Activated CD4-positive, alpha-beta T cell treated with anti-CD3 and anti-CD28 coated beads for 36 hours (primary cell): Measurements from ENCODE around the gene HOXA7. TPM values are rescaled to one million over a fixed set of nuclear protein-coding genes. Genes with fewer than 3 reads are reported as not detected.
A peak's percentile ranks its signal among the peaks of the same experiment; 100 is the strongest.

Experiments used
- ATAC-seq: fragments of 200-7000 bp; cut with Tn5 transposase; one replicate; pipeline ENCODE4 v1.10.0; 2021; ENCODE audit warnings: mild to moderate bottlenecking, moderate library complexity
- CTCF ChIA-PET: fragments of 350-600 bp; sonication (Branson Sonifier 250); formaldehyde crosslinking; loops from one replicate; lab custom pipeline; 2021; ENCODE audit warnings: antibody characterized with exemption; lab: Charles Lee
- POLR2A ChIA-PET: fragments of 350-600 bp; sonication (Branson Sonifier 250); formaldehyde crosslinking; loops from one replicate; lab custom pipeline; 2021; ENCODE audit warnings: antibody characterized with exemption, inconsistent platforms; lab: Charles Lee
- DNase-seq: peaks from one replicate; pipeline ENCODE4 v3.0.0-alpha.2; 2020
- H3K27ac Mint-ChIP-seq: one replicate; pipeline ENCODE4 v1.8.0; 2021; ENCODE audit warnings: mixed read lengths
- H3K27me3 Mint-ChIP-seq: one replicate; pipeline ENCODE4 v1.8.0; 2021; ENCODE audit warnings: mixed read lengths
- H3K36me3 Mint-ChIP-seq: one replicate; pipeline ENCODE4 v1.8.0; 2021; ENCODE audit warnings: low read depth, mixed read lengths
- H3K4me1 Mint-ChIP-seq: one replicate; pipeline ENCODE4 v1.8.0; 2021; ENCODE audit warnings: mixed read lengths
- H3K4me3 Mint-ChIP-seq: one replicate; pipeline ENCODE4 v1.8.0; 2021; ENCODE audit warnings: mild to moderate bottlenecking, moderate library complexity, mixed read lengths
- H3K9me3 Mint-ChIP-seq: one replicate; pipeline ENCODE4 v1.8.0; 2021; ENCODE audit warnings: low read depth, mixed read lengths
- intact Hi-C, 2 experiments: fragments of 100-400 bp; cut with DNase I in 1 of 2; cut with micrococcal nuclease in 1 of 2; formaldehyde crosslinking; loops; one replicate each; pipeline versions ENCODE4 v1.14.2 to v1.15.1; 2022 to 2024; cut with DNase I, micrococcal nuclease
- total RNA-seq, 2 experiments: library from RNA; stranded (reverse); gene quantifications; one replicate each; pipeline ENCODE4 v1.2.3, GENCODE V29; 2021

Gene HOXA7
- total RNA-seq, 2 experiments from 2014 or later = not detected

- Mint-ChIP-seq H3K4me1 (peaks cover 36% of the 10 kb centered on the region), H3K4me3 (peak overlapping the region; percentile 35), H3K27ac (no peak overlapping the region), H3K27me3 (peaks cover 83% of the 10 kb centered on the region), H3K9me3 (no peaks in the 10 kb centered on the region), H3K36me3 (no peaks in the 10 kb centered on the region)
- intact Hi-C loops = loop anchor here (2.0 to 5.0 kb wide), 3 partner anchors 16 to 54 kb away; partner anchors contain the start of gene HOXA11 (in 2 of the 2)
- ATAC-seq (peak; percentile 83), DNase-seq (peak; percentile 82)
- ChIA-PET CTCF (interaction anchor here (0.5 to 3.6 kb wide), 15 partner anchors 8 to 781 kb away, joined by 3 to 16 read pairs (median 5); partner anchors contain the start of gene EVX1), POLR2A (no interaction called here)
Observed at GRCh38 chr7:27150568-27151340, 5.7 kb downstream of the HOXA7 start.

GRCh38 chr7:27149842-27150567 lies 6.5 kb downstream of the HOXA7 start:
- Mint-ChIP-seq H3K4me3 (peak overlapping the region; percentile 12), H3K27me3 (peaks cover 77% of the 10 kb centered on the region), H3K4me1 (peaks cover 29% of the 10 kb centered on the region), H3K27ac (no peak overlapping the region), H3K9me3 (no peaks in the 10 kb centered on the region), H3K36me3 (no peaks in the 10 kb centered on the region)
- ChIA-PET POLR2A (interaction anchor here (0.6 kb wide), 1 partner anchor 13 kb away, joined by 8 read pairs; no protein-coding TSS in a partner anchor), CTCF (interaction anchor here (0.7 to 3.6 kb wide), 16 partner anchors 9 to 780 kb away, joined by 3 to 16 read pairs (median 4); partner anchors contain the start of gene EVX1)
- DNase-seq (no peak), ATAC-seq (peak; percentile 9)
- intact Hi-C loops = loop anchor here (2.0 to 5.0 kb wide), 4 partner anchors 15 to 53 kb away; partner anchors contain the start of gene HOXA11 (in 2 of the 2)

- CTCF ChIA-PET = interaction anchor here (0.7 to 3.6 kb wide), 17 partner anchors 9 to 779 kb away, joined by 3 to 16 read pairs (median 4); partner anchors contain the start of gene EVX1
- no peaks in the 10 kb centered on the region for H3K36me3 Mint-ChIP-seq
- DNase-seq = no peak
- no peaks in the 10 kb centered on the region for H3K9me3 Mint-ChIP-seq
- POLR2A ChIA-PET = interaction anchor here (0.6 kb wide), 1 partner anchor 14 kb away, joined by 8 read pairs; no protein-coding TSS in a partner anchor
- peaks cover 20% of the 10 kb centered on the region for H3K4me1 Mint-ChIP-seq
- no peak overlapping the region for H3K27ac Mint-ChIP-seq
- ATAC-seq = no peak
- H3K4me3 Mint-ChIP-seq = no peak overlapping the region
- peaks cover 70% of the 10 kb centered on the region for H3K27me3 Mint-ChIP-seq
- intact Hi-C loops = loop anchor here in 1 of 2 experiments (2.0 kb wide), 1 partner anchor 18 kb away; no protein-coding TSS in a partner anchor
Observed at GRCh38 chr7:27148756-27149641, 7.5 kb downstream of the HOXA7 start.

DNA sequence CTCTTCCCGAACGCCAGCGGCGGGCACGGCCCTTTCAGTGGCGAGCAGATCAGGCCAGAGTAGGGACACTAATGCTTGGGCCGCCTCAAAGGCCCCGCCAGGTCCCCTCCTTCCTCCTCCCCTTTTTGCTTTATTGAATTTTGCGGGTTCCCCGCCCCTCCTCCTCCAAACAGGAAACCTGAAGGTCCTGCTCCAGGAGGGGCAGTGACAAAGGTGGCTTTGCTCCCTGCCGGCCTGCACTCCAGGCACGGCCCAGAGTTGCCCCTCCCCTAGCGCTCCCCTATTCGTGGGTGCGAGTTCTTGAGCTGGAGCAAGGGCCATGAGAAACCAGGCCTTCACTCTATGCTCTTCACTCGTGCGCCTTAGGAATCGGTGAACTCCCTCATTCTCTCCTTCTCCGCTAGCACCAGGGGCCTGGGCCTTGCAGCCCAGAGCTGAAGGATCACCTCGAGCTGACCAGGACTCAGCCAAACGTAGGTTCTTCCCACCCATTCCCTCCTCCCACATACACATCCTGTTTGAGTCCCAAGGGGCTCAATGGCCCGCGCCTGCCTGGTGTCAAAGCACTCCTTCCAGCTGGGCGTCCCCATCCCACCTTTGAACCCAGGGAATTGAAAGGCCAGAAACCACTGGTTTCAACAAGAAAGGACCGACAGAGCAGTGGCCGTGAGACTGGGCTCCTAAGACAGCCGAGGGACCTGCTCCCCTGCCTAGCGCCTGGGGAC lies 8.3 kb downstream of the HOXA7 start:
- intact Hi-C loops = loop anchor here in 1 of 2 experiments (2.0 kb wide), 1 partner anchor 19 kb away; no protein-coding TSS in a partner anchor
- CTCF ChIA-PET = interaction anchor here (0.8 to 3.6 kb wide), 7 partner anchors 13 to 99 kb away, joined by 3 to 16 read pairs (median 7); no protein-coding TSS in a partner anchor
- ATAC-seq (no peak), DNase-seq (peak; percentile 7)
- peaks cover 62% of the 10 kb centered on the region for H3K27me3 Mint-ChIP-seq
- H3K27ac Mint-ChIP-seq = no peak overlapping the region
- H3K4me3 Mint-ChIP-seq = no peak overlapping the region
- POLR2A ChIA-PET = no interaction called here
- H3K4me1 Mint-ChIP-seq = peaks cover 20% of the 10 kb centered on the region
- H3K9me3 Mint-ChIP-seq = no peaks in the 10 kb centered on the region
- H3K36me3 Mint-ChIP-seq = no peaks in the 10 kb centered on the region

DNA sequence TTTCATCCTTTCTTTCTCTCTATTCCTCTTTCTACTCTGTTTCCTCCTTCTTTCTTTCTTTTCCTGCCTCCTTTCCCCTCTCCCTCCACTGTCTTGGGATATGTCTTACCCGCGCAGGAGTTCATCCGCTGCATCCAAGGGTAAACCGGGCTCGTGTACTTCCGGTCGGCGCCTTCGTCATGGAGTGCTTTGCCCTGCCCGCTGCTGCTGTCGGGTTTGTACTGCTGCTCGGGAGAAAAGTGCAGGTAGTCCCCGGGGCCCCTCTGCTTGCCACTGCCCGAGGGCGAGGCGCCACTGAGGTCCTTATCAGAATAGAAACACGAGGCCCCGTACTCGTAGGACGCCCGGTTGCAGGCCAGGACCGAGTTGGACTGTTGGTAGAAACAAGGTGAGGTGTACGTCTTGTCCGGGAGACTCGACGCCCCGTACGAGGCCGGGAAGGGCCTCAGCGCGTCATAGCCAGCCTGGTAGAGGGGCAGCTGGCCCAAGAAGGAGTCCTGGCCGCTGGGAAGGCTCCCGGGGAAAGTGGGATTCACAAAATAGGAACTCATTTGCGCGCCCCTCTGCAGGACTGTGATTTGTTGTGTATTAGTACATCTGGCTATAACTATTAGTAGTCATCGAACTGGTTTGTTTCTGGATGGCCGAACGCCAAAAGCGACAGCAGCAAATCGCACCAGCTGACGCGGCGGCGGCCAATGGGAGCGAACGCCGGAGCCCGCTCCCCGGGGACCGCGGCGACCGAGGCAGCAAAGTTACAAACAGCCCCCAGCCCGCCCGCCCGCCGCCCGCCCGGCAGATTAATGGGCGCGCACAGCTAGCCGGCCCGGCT lies 9.1 kb downstream of the HOXA7 start, which contains the start of gene HOXA6:
TSS of gene HOXA6 (minus strand) at position 576 of the 832 bp plus-strand sequence. CDS start at position 551, 25 bp downstream.
- Mint-ChIP-seq H3K4me3 (no peak within 1 kb of the TSS), H3K36me3 (no peaks in the 10 kb centered on the region), H3K27ac (no peak within 1 kb of the TSS)

DNA sequence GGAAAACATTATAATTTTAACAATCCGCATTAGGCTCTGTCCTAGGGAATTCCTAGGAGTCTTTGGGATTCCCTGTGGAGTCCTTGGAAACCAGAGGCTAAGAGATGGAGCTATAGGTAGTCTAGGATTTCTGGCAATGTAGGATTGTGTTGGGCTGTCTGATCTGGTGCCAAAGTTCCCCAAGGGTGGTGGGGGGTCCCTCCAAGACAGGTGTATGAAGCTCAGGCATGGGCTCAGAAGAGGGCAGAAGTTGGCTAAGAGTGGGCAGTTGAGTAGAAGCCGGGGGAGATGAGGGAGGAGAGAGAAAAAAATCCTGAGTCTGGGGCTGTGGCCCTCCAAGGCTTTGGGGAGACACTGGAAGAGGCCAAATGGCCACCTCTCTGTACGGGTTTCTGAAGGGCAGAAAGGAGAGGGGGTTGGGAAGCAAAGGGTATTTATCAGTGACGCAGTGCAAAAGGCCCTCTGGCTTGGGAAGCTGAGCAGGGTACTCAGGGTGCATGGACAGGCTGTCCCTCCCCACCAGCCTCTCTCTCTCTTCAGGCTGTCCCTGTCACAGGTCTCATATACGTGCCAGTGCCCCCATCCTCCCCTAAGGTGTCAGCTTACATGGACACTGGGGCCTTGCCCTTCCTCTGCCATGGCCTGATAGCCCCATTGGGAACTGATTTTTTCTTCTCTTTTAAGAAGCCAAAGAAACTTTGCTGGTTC lies 9.8 kb downstream of the HOXA7 start:
- Mint-ChIP-seq H3K36me3 (no peaks in the 10 kb centered on the region), H3K9me3 (no peaks in the 10 kb centered on the region), H3K27ac (no peak overlapping the region), H3K27me3 (peaks cover 56% of the 10 kb centered on the region), H3K4me1 (peaks cover 15% of the 10 kb centered on the region), H3K4me3 (no peak overlapping the region)
- no peak for DNase-seq
- intact Hi-C loops = no loop called here
- ATAC-seq = no peak
- POLR2A ChIA-PET = no interaction called here
- CTCF ChIA-PET = interaction anchor here (1.9 kb wide), 1 partner anchor 33 kb away, joined by 6 read pairs; no protein-coding TSS in a partner anchor

More for the DNA sequence above, 9.1 kb downstream of the HOXA7 start, which contains the start of gene HOXA6:
- DNase-seq (peak; percentile 29), ATAC-seq (no peak)
- Mint-ChIP-seq H3K27me3 (peaks cover 61% of the 10 kb centered on the region), H3K9me3 (no peaks in the 10 kb centered on the region), H3K4me1 (peaks cover 20% of the 10 kb centered on the region)
- ChIA-PET CTCF (interaction anchor here (1.1 to 2.0 kb wide), 3 partner anchors 14 to 48 kb away, joined by 3 to 8 read pairs (median 7); no protein-coding TSS in a partner anchor), POLR2A (no interaction called here)
- intact Hi-C loops = loop anchor here in 1 of 2 experiments (2.0 kb wide), 1 partner anchor 19 kb away; no protein-coding TSS in a partner anchor

DNA sequence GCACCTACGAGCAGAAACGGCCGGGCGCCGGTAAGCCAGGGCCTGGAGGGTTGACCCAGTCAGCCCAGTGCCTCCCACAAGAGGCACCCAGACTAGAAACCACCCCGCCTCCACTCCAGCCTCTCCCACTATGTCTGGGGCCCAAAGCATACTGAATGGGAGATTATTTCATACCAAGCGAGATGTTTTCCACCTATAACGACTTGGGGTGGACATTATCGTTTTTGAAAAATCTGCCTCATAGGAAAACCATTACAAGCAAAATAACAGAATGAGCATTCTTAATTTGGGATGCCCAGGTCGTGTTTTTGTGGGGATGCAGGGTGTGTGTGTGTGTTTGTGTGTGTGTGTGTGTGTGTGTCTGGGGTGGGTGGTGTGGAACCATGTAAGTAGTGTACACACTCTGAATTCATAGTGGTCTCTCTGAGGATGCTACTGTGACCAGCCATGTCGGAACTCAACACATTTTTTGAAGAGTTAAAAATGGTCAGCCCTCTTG lies 10.5 kb downstream of the HOXA7 start:
- ChIA-PET CTCF (interaction anchor here (1.9 kb wide), 1 partner anchor 34 kb away, joined by 6 read pairs; no protein-coding TSS in a partner anchor), POLR2A (no interaction called here)
- peaks cover 8% of the 10 kb centered on the region for H3K4me1 Mint-ChIP-seq
- H3K36me3 Mint-ChIP-seq = no peaks in the 10 kb centered on the region
- intact Hi-C loops = no loop called here
- peaks cover 54% of the 10 kb centered on the region for H3K27me3 Mint-ChIP-seq
- DNase-seq (no peak), ATAC-seq (no peak)
- H3K27ac Mint-ChIP-seq = no peak overlapping the region
- no peaks in the 10 kb centered on the region for H3K9me3 Mint-ChIP-seq
- H3K4me3 Mint-ChIP-seq = no peak overlapping the region

DNA sequence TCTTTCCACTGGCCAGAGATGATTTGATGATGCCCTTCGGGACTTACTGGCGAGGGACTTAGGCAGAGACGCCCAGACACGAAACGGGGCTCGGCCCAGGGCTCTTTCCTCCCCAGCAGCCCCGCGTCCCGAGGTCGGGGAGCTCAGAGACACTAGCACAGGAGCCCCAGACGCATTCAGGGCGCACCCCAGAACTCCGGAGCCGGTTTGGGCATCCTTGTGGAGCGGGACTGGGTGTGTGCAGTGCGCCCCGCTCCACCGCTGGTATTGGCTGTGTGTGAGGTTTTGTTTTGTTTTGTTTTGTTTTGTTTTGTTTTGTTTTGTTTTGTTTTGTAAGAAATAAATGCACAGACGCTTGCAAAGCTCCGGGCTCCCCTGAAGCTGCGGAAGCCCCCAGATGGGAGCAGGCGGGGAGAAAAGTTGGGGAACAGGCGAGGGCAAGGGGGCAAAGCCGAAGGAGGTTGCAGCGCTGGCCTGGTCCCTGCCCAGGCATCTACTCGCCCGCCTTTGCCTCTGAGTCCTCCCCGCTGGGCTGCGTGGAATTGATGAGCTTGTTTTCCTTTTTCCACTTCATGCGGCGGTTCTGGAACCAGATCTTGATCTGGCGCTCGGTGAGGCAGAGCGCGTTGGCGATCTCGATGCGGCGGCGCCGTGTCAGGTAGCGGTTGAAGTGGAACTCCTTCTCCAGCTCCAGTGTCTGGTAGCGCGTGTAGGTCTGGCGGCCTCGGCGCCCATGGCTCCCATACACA lies 11.1 kb downstream of the HOXA7 start:
- Mint-ChIP-seq H3K4me1 (peaks cover 6% of the 10 kb centered on the region), H3K36me3 (no peaks in the 10 kb centered on the region), H3K4me3 (no peak overlapping the region), H3K27me3 (peaks cover 51% of the 10 kb centered on the region), H3K9me3 (no peaks in the 10 kb centered on the region), H3K27ac (no peak overlapping the region)
- ChIA-PET CTCF (interaction anchor here (0.6 to 1.9 kb wide), 3 partner anchors 34 to 463 kb away, joined by 3 to 6 read pairs (median 3); no protein-coding TSS in a partner anchor), POLR2A (no interaction called here)
- intact Hi-C loops = no loop called here
- ATAC-seq (no peak), DNase-seq (no peak)
